IMR-90 (cell line): ENCODE results near the gene SRCIN1.

Experiments used
- CEBPB ChIP-seq: IDR thresholded peaks from 2 replicates; pipeline ENCODE4 v1.6.1; 2012; ENCODE audit warnings: low read depth, low read length, improper control_type of control experiment
- MAZ ChIP-seq: IDR thresholded peaks from 2 replicates; pipeline ENCODE4 v1.6.1; 2012; ENCODE audit warnings: low read depth, mild to moderate bottlenecking, low read length, improper control_type of control experiment, moderate library complexity, borderline replicate concordance
- POLR2A ChIP-seq: IDR thresholded peaks from 2 replicates; pipeline ENCODE4 v1.6.1; 2012; ENCODE audit warnings: mild to moderate bottlenecking, low read depth, low read length
- RCOR1 ChIP-seq: IDR thresholded peaks from 2 replicates; pipeline ENCODE4 v1.6.1; 2012; ENCODE audit warnings: mild to moderate bottlenecking, low read length, improper control_type of control experiment; ENCODE audit not compliant: insufficient replicate concordance
- USF2 ChIP-seq: fragments of 150-350 bp; IDR thresholded peaks from 2 replicates; pipeline ENCODE4 v1.6.1; 2017; ENCODE audit warnings: mild to moderate bottlenecking, antibody characterized with exemption, low read length, low read depth
- TF ChIP-seq, protein P1 (sequence below): conservative IDR thresholded peaks from 2 replicates; pipeline ENCODE4 v1.5.1; 2012; ENCODE audit warnings: mild to moderate bottlenecking, low read depth, low read length, improper control_type of control experiment

GRCh38 chr17:38559880-38560230, 45.9 kb downstream of the SRCIN1 start:
- TF ChIP-seq, protein P1, sequence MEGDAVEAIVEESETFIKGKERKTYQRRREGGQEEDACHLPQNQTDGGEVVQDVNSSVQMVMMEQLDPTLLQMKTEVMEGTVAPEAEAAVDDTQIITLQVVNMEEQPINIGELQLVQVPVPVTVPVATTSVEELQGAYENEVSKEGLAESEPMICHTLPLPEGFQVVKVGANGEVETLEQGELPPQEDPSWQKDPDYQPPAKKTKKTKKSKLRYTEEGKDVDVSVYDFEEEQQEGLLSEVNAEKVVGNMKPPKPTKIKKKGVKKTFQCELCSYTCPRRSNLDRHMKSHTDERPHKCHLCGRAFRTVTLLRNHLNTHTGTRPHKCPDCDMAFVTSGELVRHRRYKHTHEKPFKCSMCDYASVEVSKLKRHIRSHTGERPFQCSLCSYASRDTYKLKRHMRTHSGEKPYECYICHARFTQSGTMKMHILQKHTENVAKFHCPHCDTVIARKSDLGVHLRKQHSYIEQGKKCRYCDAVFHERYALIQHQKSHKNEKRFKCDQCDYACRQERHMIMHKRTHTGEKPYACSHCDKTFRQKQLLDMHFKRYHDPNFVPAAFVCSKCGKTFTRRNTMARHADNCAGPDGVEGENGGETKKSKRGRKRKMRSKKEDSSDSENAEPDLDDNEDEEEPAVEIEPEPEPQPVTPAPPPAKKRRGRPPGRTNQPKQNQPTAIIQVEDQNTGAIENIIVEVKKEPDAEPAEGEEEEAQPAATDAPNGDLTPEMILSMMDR: no peak
- TF ChIP-seq POLR2A (no peak), USF2 (no peak), RCOR1 (no peak), MAZ (no peak), CEBPB (no peak)
